ENCODE results near the gene CD164L2. TPM values are rescaled to one million over a fixed set of nuclear protein-coding genes. Genes with fewer than 3 reads are reported as not detected.

The CD164L2 gene
- total and polyA plus RNA-seq, 4 donors = 0.15 to 2.8 (median 0.29) TPM; not detected in 1

DNA sequence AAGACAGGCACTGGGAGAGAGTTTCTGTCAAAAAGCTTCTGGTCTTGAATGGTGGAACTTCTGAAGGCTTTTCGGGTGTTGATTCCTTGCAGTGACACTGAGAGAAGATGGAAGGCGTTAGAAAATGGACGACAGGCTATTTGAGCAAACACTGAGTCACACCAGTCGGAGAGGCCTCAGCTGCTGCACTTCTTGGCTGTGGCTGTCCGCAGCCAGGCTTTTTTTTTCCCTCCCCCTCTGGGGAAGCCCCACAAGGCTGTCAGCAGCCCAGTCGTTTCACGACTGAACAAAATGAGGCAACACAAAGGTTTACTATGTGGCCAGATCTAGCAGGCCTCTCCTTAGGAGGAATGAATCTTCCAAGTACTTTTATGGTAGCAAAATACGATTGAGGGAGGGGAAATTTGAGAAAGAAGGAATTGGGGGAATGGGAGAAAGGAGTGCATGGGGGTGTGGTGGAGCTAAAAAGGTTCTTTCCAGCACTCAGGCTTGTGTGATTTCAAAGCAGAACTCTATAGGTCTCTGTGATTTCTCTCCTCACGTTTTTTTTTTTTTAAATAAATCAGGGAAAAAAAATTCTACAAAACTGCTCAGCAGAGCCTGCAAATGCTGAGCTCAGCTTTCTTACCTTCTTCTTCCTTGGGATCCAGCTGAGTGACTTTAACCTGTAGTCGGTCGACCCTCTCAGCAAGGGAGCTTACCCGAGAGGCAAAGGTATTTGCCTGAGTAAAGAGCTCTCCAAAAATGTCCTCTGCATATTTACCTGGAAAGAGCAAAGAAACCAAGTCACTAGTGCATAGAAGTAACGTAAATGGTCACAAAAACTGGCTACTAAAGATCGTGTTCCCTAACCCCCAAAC, 35.4 kb upstream of the CD164L2 start:
- H3K36me3 ChIP-seq (ENCODE audit: control insufficient read depth, insufficient read depth, low read length) = peaks cover 15% of the 10 kb centered on the region
- WGBS (ENCODE audit: insufficient coverage) = 22% methylated on average over 10 of the region's 14 CpGs
- no peaks in the 10 kb centered on the region for H3K27me3 ChIP-seq (ENCODE audit: control insufficient read depth, insufficient read depth, low read length)
- peak in 2 of 6 donors; percentile 73 to 75 for DNase-seq (ENCODE audit: low read depth in 4 of 6, low spot score in 6 of 6)
- no peak overlapping the region for H3K4me3 ChIP-seq (ENCODE audit: low read depth, low read length)
- peak overlapping the region; percentile 84 for H3K27ac ChIP-seq (ENCODE audit: low read depth, low read length)
- H3K9me3 ChIP-seq (ENCODE audit: control insufficient read depth, insufficient read depth, low read length) = no peaks in the 10 kb centered on the region
- H3K4me1 ChIP-seq (ENCODE audit: control insufficient read depth, insufficient read depth, low read length) = peaks cover 17% of the 10 kb centered on the region

DNA sequence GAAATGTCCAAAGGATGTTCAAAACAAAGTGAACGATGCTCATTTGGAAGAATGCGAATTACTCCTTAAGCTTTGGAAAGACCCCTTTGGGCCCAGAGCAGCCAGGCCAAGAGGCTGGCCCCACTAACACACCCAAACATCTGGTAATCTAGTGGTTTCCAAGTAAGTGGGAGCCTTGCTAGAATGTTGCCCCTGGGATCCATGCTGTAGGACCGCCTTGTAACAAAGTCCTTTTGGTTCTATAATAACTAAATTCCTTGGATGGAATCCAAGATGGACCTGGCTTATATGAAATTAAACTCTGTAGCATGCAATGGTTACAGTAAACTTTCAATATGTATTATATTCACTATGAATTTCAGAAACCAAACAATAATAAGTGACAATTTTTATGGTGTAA, 34.6 kb upstream of the CD164L2 start:
- 71% methylated on average over 1 of the region's 3 CpGs for WGBS (ENCODE audit: insufficient coverage)
- Histone ChIP-seq H3K27ac (ENCODE audit: low read depth, low read length) (peak overlapping the region; percentile 84), H3K4me1 (ENCODE audit: control insufficient read depth, insufficient read depth, low read length) (peaks cover 24% of the 10 kb centered on the region), H3K36me3 (ENCODE audit: control insufficient read depth, insufficient read depth, low read length) (peaks cover 20% of the 10 kb centered on the region), H3K4me3 (ENCODE audit: low read depth, low read length) (no peak overlapping the region), H3K9me3 (ENCODE audit: control insufficient read depth, insufficient read depth, low read length) (no peaks in the 10 kb centered on the region), H3K27me3 (ENCODE audit: control insufficient read depth, insufficient read depth, low read length) (no peaks in the 10 kb centered on the region)
- DNase-seq (ENCODE audit: low read depth in 4 of 6, low spot score in 6 of 6) = no peak

- H3K36me3 ChIP-seq (ENCODE audit: control insufficient read depth, insufficient read depth, low read length) = peaks cover 31% of the 10 kb centered on the region
- H3K4me1 ChIP-seq (ENCODE audit: control insufficient read depth, insufficient read depth, low read length) = peaks cover 24% of the 10 kb centered on the region
- DNase-seq (ENCODE audit: low read depth in 4 of 6, low spot score in 6 of 6) = peak in 2 of 6 donors; percentile 62 to 70
Measured at GRCh38 chr1:27416387-27417111, 33.4 kb upstream of the CD164L2 start.

DNA sequence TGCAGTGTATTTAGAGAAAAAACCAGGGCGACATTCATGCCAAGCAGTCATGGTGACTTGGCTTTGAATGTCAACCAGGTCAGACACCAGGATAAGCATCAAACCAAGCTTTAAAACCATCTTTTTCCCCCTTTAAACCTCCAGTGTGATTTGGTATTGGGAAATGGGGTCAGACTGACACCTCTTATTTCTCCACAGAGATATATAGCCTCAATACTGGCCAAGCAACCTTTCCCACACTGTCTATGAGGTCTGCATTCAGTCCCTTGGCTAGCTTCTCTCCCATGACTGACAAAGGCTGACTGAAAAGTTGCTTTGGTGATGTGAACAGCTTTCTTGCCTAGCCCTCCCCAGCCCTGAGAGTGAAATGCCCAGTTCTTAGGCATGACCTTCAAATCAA, 31.0 kb upstream of the CD164L2 start:
- H3K27ac ChIP-seq (ENCODE audit: low read depth, low read length) = peak overlapping the region; percentile 69
- no CpG with 5 or more reads among the region's 1 CpG for WGBS (ENCODE audit: insufficient coverage)
- peak in 5 of 6 donors; percentile 62 to 88 (median 76) for DNase-seq (ENCODE audit: low read depth in 4 of 6, low spot score in 6 of 6)

More at GRCh38 chr1:27416387-27417111, 33.4 kb upstream of the CD164L2 start:
- Histone ChIP-seq H3K4me3 (ENCODE audit: low read depth, low read length) (no peak overlapping the region), H3K27me3 (ENCODE audit: control insufficient read depth, insufficient read depth, low read length) (no peaks in the 10 kb centered on the region), H3K9me3 (ENCODE audit: control insufficient read depth, insufficient read depth, low read length) (no peaks in the 10 kb centered on the region), H3K27ac (ENCODE audit: low read depth, low read length) (peak overlapping the region; percentile 84)
- WGBS (ENCODE audit: insufficient coverage) = 100% methylated on average over 1 of the region's 3 CpGs

DNA sequence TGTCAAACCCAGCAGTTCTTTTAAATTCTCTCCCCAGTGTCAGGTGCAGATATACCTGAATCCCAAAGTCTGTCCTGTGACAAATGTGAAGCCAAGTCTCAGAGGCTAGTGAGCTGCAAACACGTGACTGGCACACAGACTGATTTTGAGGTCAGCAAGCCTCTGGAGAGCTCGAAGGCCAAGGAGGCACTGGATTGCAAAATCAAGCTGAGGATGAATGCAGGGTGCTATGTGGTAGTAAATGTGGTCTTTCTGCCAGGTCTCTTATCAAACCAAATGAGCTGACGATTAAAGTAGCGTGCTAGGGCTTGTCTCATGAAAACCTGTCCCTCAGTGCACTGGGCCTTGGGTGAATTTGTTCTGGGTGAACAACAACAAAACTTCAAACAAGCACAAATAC, 29.9 kb upstream of the CD164L2 start:
- DNase-seq (ENCODE audit: low read depth in 4 of 6, low spot score in 6 of 6) = no peak
- Histone ChIP-seq H3K9me3 (ENCODE audit: control insufficient read depth, insufficient read depth, low read length) (no peaks in the 10 kb centered on the region), H3K27ac (ENCODE audit: low read depth, low read length) (peak overlapping the region; percentile 69), H3K36me3 (ENCODE audit: control insufficient read depth, insufficient read depth, low read length) (peaks cover 65% of the 10 kb centered on the region), H3K4me1 (ENCODE audit: control insufficient read depth, insufficient read depth, low read length) (peaks cover 15% of the 10 kb centered on the region), H3K27me3 (ENCODE audit: control insufficient read depth, insufficient read depth, low read length) (no peaks in the 10 kb centered on the region), H3K4me3 (ENCODE audit: low read depth, low read length) (no peak overlapping the region)
- WGBS (ENCODE audit: insufficient coverage) = 74% methylated on average over 2 of the region's 4 CpGs

More for the DNA sequence above, 31.0 kb upstream of the CD164L2 start:
- Histone ChIP-seq H3K4me3 (ENCODE audit: low read depth, low read length) (no peak overlapping the region), H3K27me3 (ENCODE audit: control insufficient read depth, insufficient read depth, low read length) (no peaks in the 10 kb centered on the region), H3K36me3 (ENCODE audit: control insufficient read depth, insufficient read depth, low read length) (peaks cover 55% of the 10 kb centered on the region), H3K4me1 (ENCODE audit: control insufficient read depth, insufficient read depth, low read length) (peaks cover 20% of the 10 kb centered on the region), H3K9me3 (ENCODE audit: control insufficient read depth, insufficient read depth, low read length) (no peaks in the 10 kb centered on the region)

- Histone ChIP-seq H3K27ac (ENCODE audit: low read depth, low read length) (peak overlapping the region; percentile 69), H3K4me1 (ENCODE audit: control insufficient read depth, insufficient read depth, low read length) (peaks cover 12% of the 10 kb centered on the region), H3K9me3 (ENCODE audit: control insufficient read depth, insufficient read depth, low read length) (no peaks in the 10 kb centered on the region), H3K27me3 (ENCODE audit: control insufficient read depth, insufficient read depth, low read length) (no peaks in the 10 kb centered on the region), H3K4me3 (ENCODE audit: low read depth, low read length) (no peak overlapping the region), H3K36me3 (ENCODE audit: control insufficient read depth, insufficient read depth, low read length) (peaks cover 67% of the 10 kb centered on the region)
- no peak for DNase-seq (ENCODE audit: low read depth in 4 of 6, low spot score in 6 of 6)
- WGBS (ENCODE audit: insufficient coverage) = 100% methylated on average over 1 of the region's 4 CpGs
Measured at GRCh38 chr1:27412502-27412901, 29.4 kb upstream of the CD164L2 start.

GRCh38 chr1:27410709-27411108, 27.6 kb upstream of the CD164L2 start:
- H3K27me3 ChIP-seq (ENCODE audit: control insufficient read depth, insufficient read depth, low read length) = no peaks in the 10 kb centered on the region
- DNase-seq (ENCODE audit: low read depth in 4 of 6, low spot score in 6 of 6) = no peak
- no peak overlapping the region for H3K27ac ChIP-seq (ENCODE audit: low read depth, low read length)
- WGBS (ENCODE audit: insufficient coverage) = 100% methylated on average over 1 of the region's 2 CpGs
- H3K4me3 ChIP-seq (ENCODE audit: low read depth, low read length) = no peak overlapping the region
- peaks cover 65% of the 10 kb centered on the region for H3K36me3 ChIP-seq (ENCODE audit: control insufficient read depth, insufficient read depth, low read length)
- no peaks in the 10 kb centered on the region for H3K9me3 ChIP-seq (ENCODE audit: control insufficient read depth, insufficient read depth, low read length)
- H3K4me1 ChIP-seq (ENCODE audit: control insufficient read depth, insufficient read depth, low read length) = peaks cover 30% of the 10 kb centered on the region

- 89% methylated on average over 10 of the region's 11 CpGs for WGBS (ENCODE audit: insufficient coverage)
- no peaks in the 10 kb centered on the region for H3K9me3 ChIP-seq (ENCODE audit: control insufficient read depth, insufficient read depth, low read length)
- H3K36me3 ChIP-seq (ENCODE audit: control insufficient read depth, insufficient read depth, low read length) = peaks cover 69% of the 10 kb centered on the region
- H3K4me1 ChIP-seq (ENCODE audit: control insufficient read depth, insufficient read depth, low read length) = peaks cover 37% of the 10 kb centered on the region
- H3K27ac ChIP-seq (ENCODE audit: low read depth, low read length) = no peak overlapping the region
- no peak overlapping the region for H3K4me3 ChIP-seq (ENCODE audit: low read depth, low read length)
- H3K27me3 ChIP-seq (ENCODE audit: control insufficient read depth, insufficient read depth, low read length) = no peaks in the 10 kb centered on the region
- no peak for DNase-seq (ENCODE audit: low read depth in 4 of 6, low spot score in 6 of 6)
Measured at GRCh38 chr1:27409669-27410068, 26.5 kb upstream of the CD164L2 start.

DNA sequence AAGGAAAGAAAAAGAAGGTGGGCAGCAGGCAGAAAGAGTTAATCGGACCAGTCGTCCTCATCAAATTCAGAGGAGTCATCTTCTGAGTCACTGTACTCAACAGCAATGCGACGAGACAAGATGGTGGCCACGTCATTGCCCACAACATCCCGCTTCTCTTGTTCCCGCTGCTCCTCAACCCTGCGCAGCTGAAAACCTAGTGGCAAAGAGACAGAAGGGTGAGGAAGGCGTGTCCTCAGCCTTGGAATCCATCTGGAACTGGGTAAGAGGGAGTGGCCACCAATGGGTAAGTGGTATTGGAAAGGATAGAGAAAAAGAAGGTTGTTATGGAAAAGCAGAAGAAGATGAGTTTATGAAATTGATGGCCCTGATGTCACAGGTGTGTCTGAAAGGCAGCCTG, 25.0 kb upstream of the CD164L2 start:
- H3K4me3 ChIP-seq (ENCODE audit: low read depth, low read length) = no peak overlapping the region
- WGBS (ENCODE audit: insufficient coverage) = 92% methylated on average over 8 of the region's 9 CpGs
- peaks cover 45% of the 10 kb centered on the region for H3K4me1 ChIP-seq (ENCODE audit: control insufficient read depth, insufficient read depth, low read length)
- DNase-seq (ENCODE audit: low read depth in 4 of 6, low spot score in 6 of 6) = no peak
- no peaks in the 10 kb centered on the region for H3K27me3 ChIP-seq (ENCODE audit: control insufficient read depth, insufficient read depth, low read length)
- H3K27ac ChIP-seq (ENCODE audit: low read depth, low read length) = no peak overlapping the region
- no peaks in the 10 kb centered on the region for H3K9me3 ChIP-seq (ENCODE audit: control insufficient read depth, insufficient read depth, low read length)
- H3K36me3 ChIP-seq (ENCODE audit: control insufficient read depth, insufficient read depth, low read length) = peaks cover 65% of the 10 kb centered on the region

Measured in spinal cord (tissue), 10 donors.